ENCODE results near the gene PERCC1.
A peak's percentile ranks its signal among the peaks of the same experiment; 100 is the strongest.

PERCC1 gene

GRCh38 chr16:1430759-1431496 lies at the start of gene PERCC1:
PERCC1 (plus strand) TSS chr16:1431078; CDS start chr16:1432594, 1,516 bp downstream.
- peak; percentile 45 for DNase-seq

- no peak for DNase-seq
These were observed 49.1 kb upstream of the PERCC1 start for GRCh38 chr16:1381612-1382406.

- no peak for DNase-seq
These were observed 47.3 kb upstream of the PERCC1 start for GRCh38 chr16:1383556-1383955.

- no peak for DNase-seq
These were observed 45.6 kb upstream of the PERCC1 start for GRCh38 chr16:1385232-1385631.

- no peak for DNase-seq
These were observed 43.5 kb upstream of the PERCC1 start for GRCh38 chr16:1387331-1387730.

- DNase-seq: no peak
These were observed 41.1 kb upstream of the PERCC1 start for GRCh38 chr16:1389762-1390161.

GRCh38 chr16:1390239-1390779 lies 40.6 kb upstream of the PERCC1 start:
- DNase-seq: no peak

- DNase-seq: no peak
These were observed 38.1 kb upstream of the PERCC1 start for GRCh38 chr16:1392826-1393225.

GRCh38 chr16:1393613-1394176 lies 37.2 kb upstream of the PERCC1 start:
- DNase-seq: no peak

GRCh38 chr16:1394367-1394951 lies 36.4 kb upstream of the PERCC1 start:
- no peak for DNase-seq

GRCh38 chr16:1395444-1396031 lies 35.3 kb upstream of the PERCC1 start:
- DNase-seq: no peak

- no peak for DNase-seq
These were observed 33.1 kb upstream of the PERCC1 start for GRCh38 chr16:1397779-1398178.

- DNase-seq: no peak
These were observed 32.5 kb upstream of the PERCC1 start for GRCh38 chr16:1398351-1398750.

- no peak for DNase-seq
These were observed 31.9 kb upstream of the PERCC1 start for GRCh38 chr16:1398826-1399581.

- DNase-seq: no peak
These were observed 29.7 kb upstream of the PERCC1 start for GRCh38 chr16:1401061-1401757.

- DNase-seq: no peak
These were observed 29.1 kb upstream of the PERCC1 start for GRCh38 chr16:1401758-1402154.

- no peak for DNase-seq
These were observed 27.8 kb upstream of the PERCC1 start for GRCh38 chr16:1403036-1403435.

- no peak for DNase-seq
These were observed 27.1 kb upstream of the PERCC1 start for GRCh38 chr16:1403733-1404132.

- DNase-seq: no peak
These were observed 23.1 kb upstream of the PERCC1 start for GRCh38 chr16:1407753-1408152.

GRCh38 chr16:1408171-1408837 lies 22.6 kb upstream of the PERCC1 start:
- DNase-seq: peak; percentile 45

- DNase-seq: no peak
These were observed 18.0 kb upstream of the PERCC1 start for GRCh38 chr16:1412847-1413246.

Measured in NCI-H1694 treated with DMSO at 0.1 percent for 48 hours (cell line).